Peyer's patch (tissue), 4 donors: ENCODE data around the gene PRR5L.

Experiments used
- CTCF ChIP-seq, 6 experiments: fragments of 450-650 bp in 4 of 6; fragments of 200-600 bp in 2 of 6; sonication (generic) in 1 of 6; IDR thresholded peaks; one replicate each; pipeline ENCODE4 v1.5.1; 2017 to 2019; ENCODE audit warnings: antibody characterized with exemption in 6 of 6, mild to moderate bottlenecking in 3 of 6, moderate library complexity in 1 of 6
- POLR2A ChIP-seq, 2 donors: fragments of 450-650 bp; IDR thresholded peaks; one replicate each; pipeline ENCODE4 v1.5.1; 2017; ENCODE audit warnings: antibody characterized with exemption in 2 of 2, mild to moderate bottlenecking in 2 of 2, moderate library complexity in 2 of 2

- TF ChIP-seq CTCF (IDR thresholded peaks at IDR 0.05) (no peak), POLR2A (IDR thresholded peaks at IDR 0.05) (no peak)
Observed at GRCh38 chr11:36312611-36313472, 16.8 kb downstream of the PRR5L start.
